GM18511 (cell line): ENCODE data around the gene NCSTN.

Experiments
- ATAC-seq: cut with Tn5 transposase; IDR thresholded peaks from one replicate; pipeline ENCODE4 v1.9.1; 2021; ENCODE audit warnings: mild to moderate bottlenecking, moderate library complexity; ENCODE audit not compliant: unreplicated experiment

Gene NCSTN

GRCh38 chr1:160404094-160404493, 60.9 kb downstream of the NCSTN start:
- no peak for ATAC-seq

DNA sequence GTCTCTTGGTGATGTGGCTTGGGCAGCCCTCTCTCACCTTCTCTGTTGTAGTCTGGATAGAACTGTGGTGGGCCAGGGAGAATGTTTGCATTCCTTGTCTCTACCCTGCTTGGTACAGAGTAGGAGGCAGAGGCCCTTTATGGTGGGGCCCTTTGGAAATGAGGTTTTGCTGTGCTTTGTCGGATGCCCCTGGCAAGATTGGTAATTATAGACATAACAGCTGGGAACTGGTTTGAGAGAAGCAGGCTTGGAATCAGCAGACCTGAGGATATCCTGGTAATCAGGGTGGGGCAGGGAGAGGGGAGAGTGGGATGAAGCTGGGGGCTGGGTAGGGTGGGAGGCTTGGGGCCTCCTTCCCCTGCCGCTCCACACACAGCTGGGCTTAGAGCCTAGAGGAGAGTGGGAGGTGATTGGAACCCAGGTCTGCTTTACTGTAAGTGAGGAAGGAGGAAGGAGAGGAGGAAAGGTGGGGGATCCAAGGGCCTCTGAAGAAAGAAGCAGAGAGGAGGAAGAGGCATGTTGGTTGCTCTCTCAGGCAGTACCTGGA, 62.2 kb downstream of the NCSTN start:
- ATAC-seq: no peak

DNA sequence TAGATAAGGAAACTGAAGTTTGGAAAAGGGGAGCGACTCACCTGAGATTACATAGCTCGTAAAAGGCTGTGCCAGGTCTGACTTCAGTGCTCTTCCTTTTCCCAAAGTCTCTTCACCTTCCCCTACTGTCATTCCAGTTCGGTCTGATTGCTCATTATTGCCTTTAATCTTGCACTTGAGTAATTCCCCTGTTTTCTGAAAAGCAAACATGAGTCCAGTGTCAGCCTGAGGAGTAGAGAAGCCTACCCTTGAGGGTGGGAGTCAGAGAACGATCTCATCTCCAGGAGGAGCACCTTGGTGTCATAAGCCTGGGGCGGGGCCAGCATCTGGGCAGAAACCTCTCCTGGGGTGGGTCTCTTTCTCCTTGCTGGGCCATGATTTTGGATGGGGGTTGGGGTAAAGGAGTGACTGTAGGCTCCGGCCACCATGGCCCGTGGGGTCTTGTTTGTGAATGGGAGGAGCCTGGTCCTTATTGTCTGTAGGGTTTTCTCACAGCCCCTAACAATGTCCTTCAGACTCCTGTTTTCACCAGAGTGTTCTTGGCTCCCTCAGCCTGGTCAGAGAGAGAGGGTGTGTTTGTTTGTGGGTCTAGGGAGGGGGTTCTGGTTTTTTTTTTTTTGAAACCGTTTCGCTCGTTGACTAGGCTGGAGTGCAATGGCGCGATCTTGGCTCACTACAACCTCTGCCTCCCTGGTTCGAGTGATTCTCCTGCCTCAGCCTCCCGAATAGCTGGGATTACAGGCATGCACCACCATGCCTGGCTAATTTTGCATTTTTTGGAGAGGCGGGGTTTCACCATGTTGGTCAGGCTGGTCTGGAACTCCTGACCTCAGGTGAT, 63.2 kb downstream of the NCSTN start:
- no peak for ATAC-seq

DNA sequence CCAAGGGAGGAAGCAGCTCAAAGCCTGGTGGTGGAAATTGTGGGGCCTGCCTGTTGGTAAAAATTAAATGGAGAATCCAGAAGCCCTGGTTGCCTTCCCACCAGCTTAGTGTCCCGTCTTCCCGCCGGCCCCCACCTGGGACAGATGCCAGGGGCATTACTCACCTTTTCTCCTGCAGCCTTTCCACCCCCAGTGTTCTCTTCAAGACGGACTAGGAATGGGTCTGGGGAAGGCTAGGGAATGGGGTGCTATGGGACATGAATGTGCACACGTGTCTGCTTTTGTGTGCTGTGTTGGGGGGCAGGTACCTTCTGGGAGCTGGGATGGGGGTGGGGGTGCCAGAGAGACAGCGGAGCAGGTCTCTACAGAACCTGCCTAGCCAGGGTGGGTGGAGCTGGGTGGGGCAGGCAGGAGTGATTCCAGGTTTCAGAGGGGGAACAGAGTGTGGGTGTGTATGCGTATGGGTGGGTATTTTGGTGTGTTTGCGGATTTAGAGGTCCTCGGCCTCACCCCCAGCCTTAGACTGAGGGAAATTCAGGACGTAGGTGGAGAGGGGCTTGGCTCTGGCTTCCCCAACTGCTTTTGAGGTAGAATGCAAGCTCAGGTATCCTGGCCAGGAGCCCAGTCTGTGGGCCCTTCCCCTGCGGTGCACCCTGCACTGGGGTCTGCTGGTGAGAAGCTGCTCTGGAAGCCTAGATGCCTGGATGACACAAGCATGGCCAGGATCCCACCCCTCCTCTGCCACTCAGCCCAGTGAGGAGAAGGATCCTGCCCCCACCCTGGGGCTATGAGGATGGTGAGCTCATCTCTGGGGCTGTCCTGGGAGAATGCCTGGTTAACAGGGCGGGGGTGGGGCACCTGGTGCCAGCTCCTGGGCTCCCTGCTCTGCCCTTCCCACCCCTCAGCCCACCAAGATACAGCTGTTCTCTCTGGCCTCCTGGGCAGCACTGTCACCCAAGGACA, 64.9 kb downstream of the NCSTN start:
- ATAC-seq: no peak
